ENCODE data around the gene SCRT2.

DNA sequence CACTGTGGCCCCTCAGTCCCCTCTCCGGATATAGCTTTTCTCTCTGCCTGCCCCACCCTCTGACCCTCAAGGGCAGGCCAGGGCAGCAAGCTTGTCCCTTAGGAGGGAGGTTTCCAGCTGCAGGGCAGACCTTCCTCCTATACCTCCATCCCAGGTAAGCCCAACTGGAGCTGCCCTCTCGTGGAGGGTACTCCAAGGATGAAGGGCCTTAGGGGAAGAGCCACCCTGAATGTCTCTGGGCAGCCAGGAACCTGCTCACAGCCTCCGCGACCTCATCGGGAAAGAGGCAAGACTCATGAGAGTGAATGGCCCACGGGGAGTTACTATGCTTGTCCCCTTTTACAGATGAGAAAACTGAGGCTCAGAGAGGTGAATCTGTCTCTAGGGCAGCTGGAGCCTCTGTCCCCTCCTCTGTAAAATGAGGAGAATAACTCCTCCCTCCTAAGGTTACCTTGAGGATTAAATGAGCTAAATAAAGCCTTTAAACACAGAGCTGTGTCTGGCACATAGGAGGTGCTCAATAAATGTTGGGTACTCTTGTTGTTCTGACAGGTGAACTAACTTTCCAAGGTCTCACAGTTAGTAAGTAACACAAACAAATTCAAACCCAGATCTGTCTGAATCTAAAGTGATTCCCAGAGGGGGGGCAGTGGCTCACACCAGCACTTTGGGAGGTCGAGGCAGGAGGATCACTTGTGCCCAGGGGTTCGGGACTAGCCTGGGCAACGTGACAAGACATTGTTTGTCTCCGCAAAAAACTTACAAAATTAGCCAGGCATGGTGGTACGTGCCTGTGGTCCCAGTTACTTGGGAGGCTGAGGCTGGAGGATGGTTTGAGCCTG, 34.7 kb downstream of the SCRT2 start:
- TF ChIP-seq, protein P1, sequence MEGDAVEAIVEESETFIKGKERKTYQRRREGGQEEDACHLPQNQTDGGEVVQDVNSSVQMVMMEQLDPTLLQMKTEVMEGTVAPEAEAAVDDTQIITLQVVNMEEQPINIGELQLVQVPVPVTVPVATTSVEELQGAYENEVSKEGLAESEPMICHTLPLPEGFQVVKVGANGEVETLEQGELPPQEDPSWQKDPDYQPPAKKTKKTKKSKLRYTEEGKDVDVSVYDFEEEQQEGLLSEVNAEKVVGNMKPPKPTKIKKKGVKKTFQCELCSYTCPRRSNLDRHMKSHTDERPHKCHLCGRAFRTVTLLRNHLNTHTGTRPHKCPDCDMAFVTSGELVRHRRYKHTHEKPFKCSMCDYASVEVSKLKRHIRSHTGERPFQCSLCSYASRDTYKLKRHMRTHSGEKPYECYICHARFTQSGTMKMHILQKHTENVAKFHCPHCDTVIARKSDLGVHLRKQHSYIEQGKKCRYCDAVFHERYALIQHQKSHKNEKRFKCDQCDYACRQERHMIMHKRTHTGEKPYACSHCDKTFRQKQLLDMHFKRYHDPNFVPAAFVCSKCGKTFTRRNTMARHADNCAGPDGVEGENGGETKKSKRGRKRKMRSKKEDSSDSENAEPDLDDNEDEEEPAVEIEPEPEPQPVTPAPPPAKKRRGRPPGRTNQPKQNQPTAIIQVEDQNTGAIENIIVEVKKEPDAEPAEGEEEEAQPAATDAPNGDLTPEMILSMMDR (IDR thresholded peaks at IDR 0.05; ENCODE audit: insufficient read depth, low read depth, low read length): no peak
- TF ChIP-seq EZH2 (IDR thresholded peaks at IDR 0.05; ENCODE audit: insufficient read depth, low read length): no peak

Measured in astrocyte (in vitro differentiated cells and primary cell).